HCT116 (cell line): ENCODE measurements around the gene KRT5.

Experiments used
- CTCF ChIP-seq, 3 experiments: fragments of 200-600 bp in 1 of 3; sonication (generic) in 1 of 3; IDR thresholded peaks in 2 of 3; conservative IDR thresholded peaks in 1 of 3; 2 replicates each; pipeline ENCODE4 v1.5.1; 2012 to 2017; ENCODE audit warnings: low read depth in 2 of 3, low read length in 2 of 3, antibody characterized with exemption in 1 of 3, borderline replicate concordance in 1 of 3, control low read depth in 1 of 3, mild to moderate bottlenecking in 1 of 3, mixed read lengths in 1 of 3, mixed run types in 1 of 3, moderate library complexity in 1 of 3; ENCODE audit not compliant: insufficient read depth in 1 of 3
- EZH2phosphoT487 ChIP-seq: fragments of 200-600 bp; IDR thresholded peaks from 2 replicates; pipeline ENCODE4 v1.6.1; 2018; ENCODE audit warnings: antibody characterized with exemption, borderline replicate concordance
- POLR2A ChIP-seq: IDR thresholded peaks from 2 replicates; pipeline ENCODE4 v1.7.0; 2011; ENCODE audit warnings: borderline replicate concordance; ENCODE audit not compliant: insufficient read depth, insufficient read length; ENCODE audit errors: extremely low read depth
- POLR2AphosphoS5 ChIP-seq: IDR thresholded peaks from 2 replicates; pipeline ENCODE4 v1.6.1; 2011; ENCODE audit warnings: mild to moderate bottlenecking, low read depth, low read length, moderate library complexity
- YY1 ChIP-seq: IDR thresholded peaks from 2 replicates; pipeline ENCODE4 v1.6.1; 2011; ENCODE audit warnings: low read length, low read depth, moderate library complexity, mild to moderate bottlenecking; ENCODE audit not compliant: insufficient replicate concordance; ENCODE audit errors: extremely low read depth
- ZNF274 ChIP-seq: fragments of 200-500 bp; sonication (Bioruptor generic); IDR thresholded peaks from 2 replicates; pipeline ENCODE4 v1.6.1; 2014; ENCODE audit warnings: mild to moderate bottlenecking, low read depth, low read length, inconsistent platforms

- TF ChIP-seq EZH2phosphoT487 (no peak), POLR2A (no peak), CTCF (IDR thresholded peaks at IDR 0.05 in 2 of 3, conservative IDR thresholded peaks at IDR 0.05 in 1 of 3; ENCODE audit: borderline replicate concordance in 1 of 3, insufficient read depth in 1 of 3, low read depth in 2 of 3, low read length in 2 of 3) (no peak), ZNF274 (no peak), POLR2AphosphoS5 (no peak), YY1 (no peak)
Observed at GRCh38 chr12:52524898-52525591, 4.9 kb upstream of the KRT5 start.
